ENCODE results near the gene WDR11.
A peak's percentile ranks its signal among the peaks of the same experiment; 100 is the strongest.

The WDR11 gene, protein sequence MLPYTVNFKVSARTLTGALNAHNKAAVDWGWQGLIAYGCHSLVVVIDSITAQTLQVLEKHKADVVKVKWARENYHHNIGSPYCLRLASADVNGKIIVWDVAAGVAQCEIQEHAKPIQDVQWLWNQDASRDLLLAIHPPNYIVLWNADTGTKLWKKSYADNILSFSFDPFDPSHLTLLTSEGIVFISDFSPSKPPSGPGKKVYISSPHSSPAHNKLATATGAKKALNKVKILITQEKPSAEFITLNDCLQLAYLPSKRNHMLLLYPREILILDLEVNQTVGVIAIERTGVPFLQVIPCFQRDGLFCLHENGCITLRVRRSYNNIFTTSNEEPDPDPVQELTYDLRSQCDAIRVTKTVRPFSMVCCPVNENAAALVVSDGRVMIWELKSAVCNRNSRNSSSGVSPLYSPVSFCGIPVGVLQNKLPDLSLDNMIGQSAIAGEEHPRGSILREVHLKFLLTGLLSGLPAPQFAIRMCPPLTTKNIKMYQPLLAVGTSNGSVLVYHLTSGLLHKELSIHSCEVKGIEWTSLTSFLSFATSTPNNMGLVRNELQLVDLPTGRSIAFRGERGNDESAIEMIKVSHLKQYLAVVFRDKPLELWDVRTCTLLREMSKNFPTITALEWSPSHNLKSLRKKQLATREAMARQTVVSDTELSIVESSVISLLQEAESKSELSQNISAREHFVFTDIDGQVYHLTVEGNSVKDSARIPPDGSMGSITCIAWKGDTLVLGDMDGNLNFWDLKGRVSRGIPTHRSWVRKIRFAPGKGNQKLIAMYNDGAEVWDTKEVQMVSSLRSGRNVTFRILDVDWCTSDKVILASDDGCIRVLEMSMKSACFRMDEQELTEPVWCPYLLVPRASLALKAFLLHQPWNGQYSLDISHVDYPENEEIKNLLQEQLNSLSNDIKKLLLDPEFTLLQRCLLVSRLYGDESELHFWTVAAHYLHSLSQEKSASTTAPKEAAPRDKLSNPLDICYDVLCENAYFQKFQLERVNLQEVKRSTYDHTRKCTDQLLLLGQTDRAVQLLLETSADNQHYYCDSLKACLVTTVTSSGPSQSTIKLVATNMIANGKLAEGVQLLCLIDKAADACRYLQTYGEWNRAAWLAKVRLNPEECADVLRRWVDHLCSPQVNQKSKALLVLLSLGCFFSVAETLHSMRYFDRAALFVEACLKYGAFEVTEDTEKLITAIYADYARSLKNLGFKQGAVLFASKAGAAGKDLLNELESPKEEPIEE

GRCh38 chr10:120850911-120851865, at the start of gene WDR11:
TSS of gene WDR11 (plus strand) at chr10:120851362. CDS start at chr10:120851421, 59 bp downstream.
- H3K4me3 ChIP-seq (ENCODE audit: low read depth, low read length), result peak within 1 kb of the TSS; percentile 85
- TF ChIP-seq, protein P1, sequence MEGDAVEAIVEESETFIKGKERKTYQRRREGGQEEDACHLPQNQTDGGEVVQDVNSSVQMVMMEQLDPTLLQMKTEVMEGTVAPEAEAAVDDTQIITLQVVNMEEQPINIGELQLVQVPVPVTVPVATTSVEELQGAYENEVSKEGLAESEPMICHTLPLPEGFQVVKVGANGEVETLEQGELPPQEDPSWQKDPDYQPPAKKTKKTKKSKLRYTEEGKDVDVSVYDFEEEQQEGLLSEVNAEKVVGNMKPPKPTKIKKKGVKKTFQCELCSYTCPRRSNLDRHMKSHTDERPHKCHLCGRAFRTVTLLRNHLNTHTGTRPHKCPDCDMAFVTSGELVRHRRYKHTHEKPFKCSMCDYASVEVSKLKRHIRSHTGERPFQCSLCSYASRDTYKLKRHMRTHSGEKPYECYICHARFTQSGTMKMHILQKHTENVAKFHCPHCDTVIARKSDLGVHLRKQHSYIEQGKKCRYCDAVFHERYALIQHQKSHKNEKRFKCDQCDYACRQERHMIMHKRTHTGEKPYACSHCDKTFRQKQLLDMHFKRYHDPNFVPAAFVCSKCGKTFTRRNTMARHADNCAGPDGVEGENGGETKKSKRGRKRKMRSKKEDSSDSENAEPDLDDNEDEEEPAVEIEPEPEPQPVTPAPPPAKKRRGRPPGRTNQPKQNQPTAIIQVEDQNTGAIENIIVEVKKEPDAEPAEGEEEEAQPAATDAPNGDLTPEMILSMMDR (IDR thresholded peaks at IDR 0.05; ENCODE audit: control insufficient read depth, extremely low read depth, insufficient read depth), result no peak
- DNase-seq (ENCODE audit: low read depth), result peak; percentile 83

DNA sequence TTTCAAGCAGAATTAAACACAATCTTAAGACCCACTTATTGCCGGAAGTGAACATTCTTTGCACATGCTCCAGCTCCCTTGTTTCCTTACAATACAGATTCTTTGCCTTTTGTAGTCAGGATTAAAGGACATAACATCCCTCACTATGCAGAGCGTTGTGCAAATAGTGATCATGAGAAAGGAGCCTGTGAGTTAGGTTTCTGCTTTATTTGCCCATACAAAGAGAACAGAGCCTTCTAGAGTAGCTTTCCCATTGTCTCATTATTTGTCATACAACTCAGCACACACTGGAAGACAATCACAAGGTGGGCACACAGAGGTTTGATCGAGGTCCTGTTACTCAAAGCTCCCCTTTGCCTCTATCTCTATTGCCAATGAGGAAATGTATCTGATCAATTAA, 48.2 kb upstream of the WDR11 start:
- DNase-seq (ENCODE audit: low read depth), result no peak
- TF ChIP-seq, protein P1 (IDR thresholded peaks at IDR 0.05; ENCODE audit: control insufficient read depth, extremely low read depth, insufficient read depth), result no peak
- no peak overlapping the region for H3K4me3 ChIP-seq (ENCODE audit: low read depth, low read length)

DNA sequence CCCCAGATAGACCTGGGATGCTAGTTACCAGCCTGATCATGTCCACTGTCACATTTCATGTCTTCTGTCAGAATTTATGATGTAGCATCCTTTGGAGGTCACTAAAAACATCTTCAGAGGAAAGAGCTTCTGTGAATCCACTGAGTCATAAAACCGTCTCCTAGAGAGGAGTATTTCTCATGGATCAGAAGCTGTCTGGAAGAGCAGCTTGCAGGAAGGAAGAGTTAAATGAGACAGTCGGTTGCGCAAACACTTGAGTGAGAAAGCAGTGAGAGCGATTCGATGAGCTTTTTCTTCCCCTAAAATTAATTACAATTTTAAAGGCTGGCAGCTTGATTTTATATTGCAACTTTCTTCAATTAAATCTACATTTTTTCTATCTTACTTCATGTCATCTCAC, 47.2 kb upstream of the WDR11 start:
- no peak for DNase-seq (ENCODE audit: low read depth)
- TF ChIP-seq, protein P1 (IDR thresholded peaks at IDR 0.05; ENCODE audit: control insufficient read depth, extremely low read depth, insufficient read depth), result no peak
- no peak overlapping the region for H3K4me3 ChIP-seq (ENCODE audit: low read depth, low read length)

DNA sequence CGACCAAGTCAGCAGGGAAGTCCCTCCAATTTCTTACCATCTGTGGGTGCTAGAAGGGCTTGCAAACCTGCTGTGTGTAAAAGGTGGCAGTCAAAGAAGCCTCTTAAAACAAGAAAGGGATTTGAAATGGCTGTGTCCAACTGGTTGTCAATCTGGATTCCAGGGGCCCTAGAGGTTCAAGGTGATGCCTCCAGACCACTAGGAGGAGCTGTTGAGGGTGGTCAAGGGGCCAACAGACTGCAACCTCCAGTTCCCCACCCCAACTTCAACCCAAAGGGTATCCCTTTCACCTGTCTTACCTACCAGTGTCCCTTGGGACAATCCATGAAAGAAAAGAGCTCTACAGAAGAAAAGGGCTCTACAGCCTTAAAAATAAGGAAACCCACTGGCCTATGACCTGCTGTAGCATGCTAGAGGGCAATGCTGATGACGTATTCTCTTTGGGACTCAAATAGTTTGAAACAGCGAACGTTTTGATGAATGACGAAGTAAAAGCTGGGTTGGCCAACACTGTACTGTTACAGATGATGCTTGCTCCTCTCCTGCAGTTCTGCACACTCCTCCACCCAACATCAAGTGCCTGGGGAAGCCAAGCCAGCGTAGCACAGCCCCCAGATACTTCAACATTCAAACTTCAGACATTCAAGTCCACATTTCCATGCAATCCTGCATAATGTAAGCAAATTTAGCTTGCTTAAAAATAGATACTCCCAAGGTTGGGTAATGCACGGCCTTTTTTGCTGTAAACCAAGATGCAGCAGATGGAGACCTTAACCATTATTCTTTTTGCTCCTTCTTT, 45.9 kb upstream of the WDR11 start:
- TF ChIP-seq, protein P1 (IDR thresholded peaks at IDR 0.05; ENCODE audit: control insufficient read depth, extremely low read depth, insufficient read depth), result no peak
- no peak overlapping the region for H3K4me3 ChIP-seq (ENCODE audit: low read depth, low read length)
- DNase-seq (ENCODE audit: low read depth), result no peak

- TF ChIP-seq, protein P1 (IDR thresholded peaks at IDR 0.05; ENCODE audit: control insufficient read depth, extremely low read depth, insufficient read depth), result no peak
- no peak for DNase-seq (ENCODE audit: low read depth)
- H3K4me3 ChIP-seq (ENCODE audit: low read depth, low read length), result no peak overlapping the region
Observed at GRCh38 chr10:120806081-120806480, 45.1 kb upstream of the WDR11 start.
